ENCODE data around the gene SFRP2. TPM values are rescaled to one million over a fixed set of nuclear protein-coding genes. Genes with fewer than 3 reads are reported as not detected.
A peak's percentile ranks its signal among the peaks of the same experiment; 100 is the strongest.

SFRP2 gene
- total RNA-seq, 2 donors from 2014 or later, result 1.4 to 1.5 TPM

DNA sequence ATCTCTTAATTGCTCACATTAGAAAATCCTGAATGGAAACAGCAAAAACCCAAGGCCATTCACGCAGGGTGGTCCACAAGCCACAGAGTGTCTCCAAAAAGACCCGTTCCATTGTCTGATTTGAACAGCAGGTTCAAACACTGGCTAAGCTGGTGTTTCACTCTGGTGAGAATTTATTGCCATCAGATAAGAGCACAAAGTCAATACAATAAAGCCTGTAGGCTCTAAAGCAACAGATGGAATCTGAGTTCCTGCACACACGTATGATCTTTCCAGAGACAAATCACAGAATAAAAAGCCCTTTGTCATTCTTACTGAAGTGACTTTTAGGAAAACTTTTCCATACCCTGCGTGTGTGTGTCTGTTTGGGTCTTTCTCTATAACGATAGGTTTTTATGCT lies 5.1 kb upstream of the SFRP2 start:
- no peak for DNase-seq (ENCODE audit: low spot score)
- Histone ChIP-seq H3K9me3 (no peaks in the 10 kb centered on the region), H3K27me3 (peaks cover 10 to 26% of the 10 kb centered on the region in 2 donors), H3K4me3 (no peak overlapping the region), H3K4me1 (peaks cover 0 to 36% of the 10 kb centered on the region in 2 donors), H3K36me3 (no peaks in the 10 kb centered on the region), H3K27ac (no peak overlapping the region)
- TF ChIP-seq, protein P1, sequence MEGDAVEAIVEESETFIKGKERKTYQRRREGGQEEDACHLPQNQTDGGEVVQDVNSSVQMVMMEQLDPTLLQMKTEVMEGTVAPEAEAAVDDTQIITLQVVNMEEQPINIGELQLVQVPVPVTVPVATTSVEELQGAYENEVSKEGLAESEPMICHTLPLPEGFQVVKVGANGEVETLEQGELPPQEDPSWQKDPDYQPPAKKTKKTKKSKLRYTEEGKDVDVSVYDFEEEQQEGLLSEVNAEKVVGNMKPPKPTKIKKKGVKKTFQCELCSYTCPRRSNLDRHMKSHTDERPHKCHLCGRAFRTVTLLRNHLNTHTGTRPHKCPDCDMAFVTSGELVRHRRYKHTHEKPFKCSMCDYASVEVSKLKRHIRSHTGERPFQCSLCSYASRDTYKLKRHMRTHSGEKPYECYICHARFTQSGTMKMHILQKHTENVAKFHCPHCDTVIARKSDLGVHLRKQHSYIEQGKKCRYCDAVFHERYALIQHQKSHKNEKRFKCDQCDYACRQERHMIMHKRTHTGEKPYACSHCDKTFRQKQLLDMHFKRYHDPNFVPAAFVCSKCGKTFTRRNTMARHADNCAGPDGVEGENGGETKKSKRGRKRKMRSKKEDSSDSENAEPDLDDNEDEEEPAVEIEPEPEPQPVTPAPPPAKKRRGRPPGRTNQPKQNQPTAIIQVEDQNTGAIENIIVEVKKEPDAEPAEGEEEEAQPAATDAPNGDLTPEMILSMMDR (IDR thresholded peaks at IDR 0.05), result no peak

DNA sequence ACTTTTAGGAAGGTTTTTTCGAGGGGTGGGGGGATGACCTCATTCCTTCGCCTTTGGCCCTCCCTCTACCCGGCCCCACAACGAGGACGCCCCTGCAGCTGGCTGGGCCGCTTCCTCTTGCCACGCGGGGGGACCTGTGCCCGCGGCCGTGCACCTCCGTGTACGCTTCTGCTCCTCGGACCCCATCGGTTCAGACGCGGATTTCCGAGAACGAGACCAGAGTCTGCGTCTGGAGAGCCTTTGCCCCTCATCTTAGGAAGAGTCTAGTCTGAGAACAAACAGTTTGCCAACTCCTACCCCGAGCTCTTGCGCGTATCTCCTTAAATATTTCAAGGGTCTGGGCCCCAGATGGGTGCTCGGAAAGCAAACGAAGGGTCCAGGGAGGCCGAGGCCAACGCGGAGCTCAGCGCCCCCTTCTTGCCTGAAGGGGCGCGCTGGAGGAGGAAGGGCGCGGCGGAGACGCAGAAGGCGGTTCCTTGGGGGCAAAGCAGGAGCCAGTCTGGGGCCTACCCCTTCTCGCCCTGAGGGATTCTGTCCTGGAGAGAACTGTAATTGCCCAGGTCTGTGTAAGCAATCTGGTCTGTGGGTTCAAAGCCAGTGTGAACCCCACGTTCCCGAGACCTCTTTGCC lies 3.9 kb upstream of the SFRP2 start:
- Histone ChIP-seq H3K9me3 (no peaks in the 10 kb centered on the region), H3K27ac (no peak overlapping the region), H3K36me3 (no peaks in the 10 kb centered on the region), H3K4me3 (peak overlapping the region; percentile 7 to 38), H3K27me3 (peaks cover 10 to 28% of the 10 kb centered on the region in 2 donors), H3K4me1 (peaks cover 0 to 45% of the 10 kb centered on the region in 2 donors)
- no peak for DNase-seq (ENCODE audit: low spot score)
- TF ChIP-seq, protein P1 (IDR thresholded peaks at IDR 0.05), result no peak

DNA sequence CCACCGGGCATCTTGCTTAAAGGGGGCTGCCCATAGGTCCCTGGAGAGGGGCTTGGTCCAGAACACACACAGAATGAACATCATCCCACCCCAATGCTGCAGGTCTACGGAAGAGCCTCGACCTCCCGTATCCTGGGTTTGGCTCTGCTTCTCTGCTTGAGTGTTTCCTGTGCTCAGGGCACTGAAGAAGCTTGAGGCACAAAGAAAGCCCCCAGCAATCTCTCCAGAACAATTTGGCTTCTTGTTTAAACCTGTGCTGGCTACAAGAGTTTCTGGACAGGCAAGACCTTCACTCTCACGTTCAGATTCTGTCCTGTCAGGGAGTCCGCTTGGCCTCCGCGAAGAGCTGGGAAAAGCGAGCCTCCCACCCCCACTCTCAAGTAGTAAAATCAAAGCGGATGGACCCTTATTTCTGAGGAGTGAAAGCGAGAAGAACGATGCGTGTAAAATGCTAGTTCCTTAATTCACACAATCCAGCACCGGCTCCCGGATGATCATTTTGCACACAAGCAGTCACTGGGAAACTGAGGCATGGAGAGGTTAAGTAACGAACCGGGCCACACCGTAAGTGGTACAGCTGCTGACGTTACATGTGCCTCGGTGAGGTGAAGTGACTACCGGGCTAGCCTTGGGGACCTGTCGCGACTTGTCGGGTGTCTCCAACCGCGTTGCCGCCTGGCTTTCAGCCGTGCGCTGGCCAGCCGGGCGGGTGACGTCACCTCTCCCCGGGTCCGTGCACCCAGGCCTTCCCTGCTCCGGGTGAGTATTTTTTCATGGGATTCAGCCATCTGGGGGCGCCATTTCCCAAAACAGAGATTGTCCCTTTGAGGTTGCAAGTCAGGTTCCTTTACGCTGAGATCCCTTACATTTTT lies 3.1 kb upstream of the SFRP2 start:
- Histone ChIP-seq H3K27ac (no peak overlapping the region), H3K4me3 (peak overlapping the region; percentile 7 to 38), H3K4me1 (peaks cover 0 to 45% of the 10 kb centered on the region in 2 donors), H3K9me3 (no peaks in the 10 kb centered on the region), H3K27me3 (peaks cover 10 to 28% of the 10 kb centered on the region in 2 donors), H3K36me3 (no peaks in the 10 kb centered on the region)
- TF ChIP-seq, protein P1 (IDR thresholded peaks at IDR 0.05), result peak in 1 of 2 donors; percentile 56
- peak; percentile 75 for DNase-seq (ENCODE audit: low spot score)

DNA sequence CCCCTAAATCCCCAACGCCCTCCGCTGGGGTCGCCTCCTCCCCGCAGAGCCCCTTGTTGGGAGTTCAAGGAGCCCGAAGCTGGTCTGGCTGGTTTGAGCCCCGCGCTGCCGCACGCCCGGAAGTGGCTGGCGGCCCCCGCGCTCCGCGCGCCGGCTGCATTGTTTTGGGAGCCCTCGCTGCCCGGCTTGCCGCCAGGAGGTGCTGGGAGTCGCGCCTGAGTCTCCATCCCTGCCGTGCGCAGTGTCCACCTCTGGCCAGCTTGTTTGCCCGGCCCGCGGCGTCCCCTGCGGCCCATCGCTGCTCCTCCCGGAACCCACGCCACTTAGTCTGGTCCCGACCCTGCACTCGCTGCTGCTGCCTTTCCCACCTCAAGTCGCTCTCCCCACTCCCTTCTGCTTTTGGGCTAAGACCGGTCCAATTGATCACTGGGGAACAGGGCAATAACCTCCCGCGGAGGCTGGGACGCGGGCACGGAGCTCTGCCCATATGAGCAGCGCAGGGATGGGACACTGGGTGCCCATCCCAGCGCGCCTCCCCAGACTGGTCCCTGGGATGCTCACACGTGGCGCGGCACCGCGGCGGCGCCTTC lies 2.2 kb upstream of the SFRP2 start:
- no peaks in the 10 kb centered on the region for H3K36me3 ChIP-seq
- peak overlapping the region in 1 of 2 donors; percentile 31 for H3K4me3 ChIP-seq
- peaks cover 10 to 28% of the 10 kb centered on the region in 2 donors for H3K27me3 ChIP-seq
- no peak overlapping the region for H3K27ac ChIP-seq
- H3K9me3 ChIP-seq, result no peaks in the 10 kb centered on the region
- DNase-seq (ENCODE audit: low spot score), result no peak
- peaks cover 0 to 45% of the 10 kb centered on the region in 2 donors for H3K4me1 ChIP-seq
- TF ChIP-seq, protein P1 (IDR thresholded peaks at IDR 0.05), result peak in 1 of 2 donors; percentile 44

DNA sequence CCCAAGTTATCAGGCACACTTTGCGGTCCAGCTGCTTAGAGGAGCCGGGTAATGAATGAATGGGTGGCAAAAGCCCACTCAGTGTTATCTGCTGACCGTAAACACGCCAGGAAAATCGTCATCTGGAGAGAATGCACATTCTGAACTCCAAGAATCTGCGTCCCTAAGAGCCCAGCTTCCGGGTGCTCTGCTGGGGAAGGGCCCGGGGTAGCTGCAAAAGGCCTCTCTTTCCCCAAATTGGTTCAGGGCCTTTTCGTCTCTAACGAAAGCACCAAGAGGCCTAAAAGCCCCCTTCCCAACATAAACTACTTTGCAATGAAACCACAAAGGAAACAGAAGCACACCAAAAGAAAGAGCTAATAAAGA lies 1.6 kb upstream of the SFRP2 start:
- no peaks in the 10 kb centered on the region for H3K9me3 ChIP-seq
- H3K4me1 ChIP-seq, result peaks cover 0 to 45% of the 10 kb centered on the region in 2 donors
- DNase-seq (ENCODE audit: low spot score), result no peak
- no peaks in the 10 kb centered on the region for H3K36me3 ChIP-seq
- TF ChIP-seq, protein P1 (IDR thresholded peaks at IDR 0.05), result no peak
- peak overlapping the region in 1 of 2 donors; percentile 31 for H3K4me3 ChIP-seq
- peaks cover 10 to 28% of the 10 kb centered on the region in 2 donors for H3K27me3 ChIP-seq
- H3K27ac ChIP-seq, result no peak overlapping the region
